GM19397 (cell line): ENCODE results near the gene PDE2A.
"Not testable (repeated sequence)": the region's sequence is repeated elsewhere in the genome, so short reads cannot be mapped to it uniquely, and the experiment has no call there.

Experiments
- ATAC-seq: cut with Tn5 transposase; IDR thresholded peaks from one replicate; pipeline ENCODE4 v1.9.1; 2021; ENCODE audit warnings: mild to moderate bottlenecking, moderate library complexity; ENCODE audit not compliant: unreplicated experiment

The PDE2A gene

GRCh38 chr11:72578991-72579815 is 95.0 kb downstream of the PDE2A start:
- no peak for ATAC-seq

GRCh38 chr11:72578566-72578965 is 95.7 kb downstream of the PDE2A start:
- no peak for ATAC-seq

- ATAC-seq, result no peak
Observed at GRCh38 chr11:72578051-72578450, 96.2 kb downstream of the PDE2A start.

- no peak for ATAC-seq
Observed at GRCh38 chr11:72577271-72577721, 96.9 kb downstream of the PDE2A start.

GRCh38 chr11:72576661-72577060 is 97.6 kb downstream of the PDE2A start:
- no peak for ATAC-seq

GRCh38 chr11:72576243-72576595 is 98.0 kb downstream of the PDE2A start:
- ATAC-seq, result no peak

- no peak for ATAC-seq
Observed at GRCh38 chr11:72575533-72576242, 98.5 kb downstream of the PDE2A start.

GRCh38 chr11:72574548-72575460 is 99.4 kb downstream of the PDE2A start:
- no peak for ATAC-seq

- ATAC-seq, result no peak
Observed at GRCh38 chr11:72573855-72574445, 100.3 kb downstream of the PDE2A start.

GRCh38 chr11:72573072-72573854 is 101.0 kb downstream of the PDE2A start:
- ATAC-seq, result no peak

GRCh38 chr11:72572540-72572939 is 101.7 kb downstream of the PDE2A start:
- not testable (repeated sequence) for ATAC-seq

GRCh38 chr11:72570893-72571661 is 103.1 kb downstream of the PDE2A start:
- no peak for ATAC-seq

GRCh38 chr11:72569966-72570892 is 104.0 kb downstream of the PDE2A start:
- no peak for ATAC-seq

- ATAC-seq, result no peak
Observed at GRCh38 chr11:72568861-72569260, 105.4 kb downstream of the PDE2A start.

- ATAC-seq, result no peak
Observed at GRCh38 chr11:72562431-72562830, 111.8 kb downstream of the PDE2A start.

GRCh38 chr11:72561856-72562255 is 112.4 kb downstream of the PDE2A start:
- ATAC-seq, result no peak

GRCh38 chr11:72560864-72561263 is 113.4 kb downstream of the PDE2A start:
- ATAC-seq, result not testable (repeated sequence)

GRCh38 chr11:72556433-72556832 is 117.8 kb downstream of the PDE2A start:
- ATAC-seq, result no peak
